Measurements from ENCODE around the gene NISCH.

The NISCH gene

DNA sequence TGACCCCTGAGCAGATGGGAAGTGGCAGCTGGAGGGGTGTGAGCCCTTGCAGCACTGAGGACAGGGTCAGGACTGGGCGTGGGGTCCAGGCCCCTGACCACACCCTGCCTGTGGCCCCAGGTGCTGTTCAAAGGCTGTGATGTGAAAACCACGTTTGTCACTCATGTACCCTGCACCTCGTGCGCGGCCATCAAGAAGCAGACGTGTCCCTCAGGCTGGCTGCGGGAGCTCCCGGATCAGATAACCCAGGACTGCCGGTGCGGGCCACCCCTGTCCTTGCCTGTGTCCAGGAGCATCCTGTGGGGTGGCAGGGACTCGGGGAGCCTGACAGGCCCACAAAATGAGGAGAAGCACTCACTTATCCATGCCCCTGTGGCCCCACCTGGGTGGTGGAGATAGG lies 45.6 kb downstream of the NISCH start:
- no peak for TF ChIP-seq SPI1 (IDR thresholded peaks at IDR 0.05; ENCODE audit: borderline replicate concordance, low read depth)
- TF ChIP-seq GABPA (IDR thresholded peaks at IDR 0.05; ENCODE audit: low read depth): no peak
- TF ChIP-seq CTCF (IDR thresholded peaks at IDR 0.05; ENCODE audit: insufficient read depth, low read length): no peak
- no peak for TF ChIP-seq POLR2AphosphoS5 (IDR thresholded peaks at IDR 0.05; ENCODE audit: low read depth)
- TF ChIP-seq REST (IDR thresholded peaks at IDR 0.05; ENCODE audit: insufficient replicate concordance, low read depth): no peak
- no peak overlapping the region for H3K27ac ChIP-seq (replicated peaks)
- H3K27me3 ChIP-seq (ENCODE audit: insufficient read depth, poor library complexity, severe bottlenecking): no peaks in the 10 kb centered on the region
- no peak overlapping the region for H3K4me3 ChIP-seq (replicated peaks; ENCODE audit: insufficient read depth, low read length)
- DNase-seq (ENCODE audit: low read depth in 1 of 2, low spot score in 1 of 2): no peak

- Histone ChIP-seq H3K4me3 (replicated peaks; ENCODE audit: insufficient read depth, low read length) (no peak overlapping the region), H3K27ac (replicated peaks) (no peak overlapping the region), H3K27me3 (ENCODE audit: insufficient read depth, poor library complexity, severe bottlenecking) (no peaks in the 10 kb centered on the region)
- TF ChIP-seq SPI1 (IDR thresholded peaks at IDR 0.05; ENCODE audit: borderline replicate concordance, low read depth): no peak
- no peak for TF ChIP-seq CTCF (IDR thresholded peaks at IDR 0.05; ENCODE audit: insufficient read depth, low read length)
- TF ChIP-seq REST (IDR thresholded peaks at IDR 0.05; ENCODE audit: insufficient replicate concordance, low read depth): no peak
- no peak for TF ChIP-seq GABPA (IDR thresholded peaks at IDR 0.05; ENCODE audit: low read depth)
- no peak for TF ChIP-seq POLR2AphosphoS5 (IDR thresholded peaks at IDR 0.05; ENCODE audit: low read depth)
- no peak for DNase-seq (ENCODE audit: low read depth in 1 of 2, low spot score in 1 of 2)
Observed at GRCh38 chr3:52502001-52502400, 46.6 kb downstream of the NISCH start.

- H3K27me3 ChIP-seq (ENCODE audit: insufficient read depth, poor library complexity, severe bottlenecking): no peaks in the 10 kb centered on the region
- no peak for DNase-seq (ENCODE audit: low read depth in 1 of 2, low spot score in 1 of 2)
- H3K4me3 ChIP-seq (replicated peaks; ENCODE audit: insufficient read depth, low read length): no peak overlapping the region
- no peak overlapping the region for H3K27ac ChIP-seq (replicated peaks)
- TF ChIP-seq POLR2AphosphoS5 (IDR thresholded peaks at IDR 0.05; ENCODE audit: low read depth) (no peak), GABPA (IDR thresholded peaks at IDR 0.05; ENCODE audit: low read depth) (no peak), CTCF (IDR thresholded peaks at IDR 0.05; ENCODE audit: insufficient read depth, low read length) (no peak), SPI1 (IDR thresholded peaks at IDR 0.05; ENCODE audit: borderline replicate concordance, low read depth) (no peak), REST (IDR thresholded peaks at IDR 0.05; ENCODE audit: insufficient replicate concordance, low read depth) (no peak)
Observed at GRCh38 chr3:52502808-52503350, 47.5 kb downstream of the NISCH start.

All from HL-60 (cell line).